Thoracic aorta (tissue), 2 donors: ENCODE data around the gene FRMD1. TPM values are rescaled to one million over a fixed set of nuclear protein-coding genes. Genes with fewer than 3 reads are reported as not detected.

Experiments used
- ATAC-seq: fragments of 150-250 bp; one replicate; pipeline ENCODE4 v1.8.0; 2017; ENCODE audit warnings: low read depth; ENCODE audit not compliant: insufficient number of reproducible peaks, low FRiP score
- DNase-seq: peaks from one replicate; pipeline ENCODE4 v3.0.0-alpha.2; 2020; ENCODE audit warnings: low spot score
- H3K27ac ChIP-seq, 2 donors: fragments of 200-600 bp; sonication (generic); 1 replicate in 1 of 2; 2 replicates in 1 of 2; pipeline ENCODE4 v1.5.1; 2016; ENCODE audit warnings: mild to moderate bottlenecking in 2 of 2, moderate library complexity in 2 of 2
- H3K27me3 ChIP-seq: fragments of 200-600 bp; sonication (generic); replicated peaks from 2 replicates; pipeline ENCODE4 v1.6.0; 2016; ENCODE audit warnings: mild to moderate bottlenecking; ENCODE audit not compliant: insufficient read depth
- H3K36me3 ChIP-seq: fragments of 200-600 bp; sonication (generic); one replicate; pipeline ENCODE4 v1.5.1; 2016
- H3K4me1 ChIP-seq, 2 donors: fragments of 200-600 bp; sonication (generic); 1 replicate in 1 of 2; 2 replicates in 1 of 2; pipeline versions ENCODE4 v1.5.1 to v1.6.0; 2016; ENCODE audit warnings: low read depth in 2 of 2, mild to moderate bottlenecking in 1 of 2; ENCODE audit not compliant: control insufficient read depth in 1 of 2
- H3K4me3 ChIP-seq: fragments of 200-600 bp; sonication (generic); 2 replicates; pipeline ENCODE4 v1.5.1; 2016; ENCODE audit warnings: mild to moderate bottlenecking
- H3K9me3 ChIP-seq: fragments of 200-600 bp; sonication (generic); 2 replicates; pipeline ENCODE4 v1.5.1; 2016
- total RNA-seq, 2 donors: library from RNA; depleted of rRNA; stranded (reverse); fragments of >200 nt; gene quantifications; one replicate each; pipeline versions ENCODE4 v1.1.0 to v1.2.3, GENCODE V29; 2016
- TF ChIP-seq, protein P1 (sequence below): fragments of 200-600 bp; sonication (generic); IDR thresholded peaks from one replicate; pipeline ENCODE4 v1.5.1; 2019; ENCODE audit warnings: antibody characterized with exemption

The FRMD1 gene
- total RNA-seq, 2 donors from 2014 or later = not detected

DNA sequence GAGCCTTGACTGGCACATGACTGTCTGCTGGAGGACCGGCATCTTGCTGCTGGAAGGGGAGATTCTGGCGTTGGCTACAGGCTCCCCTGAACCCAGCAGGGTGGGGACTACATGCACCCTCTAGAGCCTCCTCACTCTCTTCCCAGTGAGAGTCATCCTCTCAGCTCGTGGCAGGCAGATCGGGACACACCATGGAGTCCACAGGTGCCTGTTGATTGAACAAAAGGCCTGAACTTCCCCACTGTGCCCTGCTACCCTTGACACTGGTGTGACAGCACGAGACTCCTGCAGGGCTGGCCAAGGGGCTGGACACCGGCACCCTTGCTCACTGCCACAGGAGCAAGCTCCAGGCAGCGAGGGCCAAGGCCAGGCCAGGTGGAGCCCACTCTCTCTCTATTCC, 8.2 kb downstream of the FRMD1 start:
- Histone ChIP-seq H3K4me3 (no peak overlapping the region), H3K36me3 (no peaks in the 10 kb centered on the region), H3K9me3 (no peaks in the 10 kb centered on the region), H3K4me1 (no peaks in the 10 kb centered on the region), H3K27me3 (no peaks in the 10 kb centered on the region), H3K27ac (no peak overlapping the region)
- DNase-seq = no peak
- no peak for ATAC-seq
- TF ChIP-seq, protein P1, sequence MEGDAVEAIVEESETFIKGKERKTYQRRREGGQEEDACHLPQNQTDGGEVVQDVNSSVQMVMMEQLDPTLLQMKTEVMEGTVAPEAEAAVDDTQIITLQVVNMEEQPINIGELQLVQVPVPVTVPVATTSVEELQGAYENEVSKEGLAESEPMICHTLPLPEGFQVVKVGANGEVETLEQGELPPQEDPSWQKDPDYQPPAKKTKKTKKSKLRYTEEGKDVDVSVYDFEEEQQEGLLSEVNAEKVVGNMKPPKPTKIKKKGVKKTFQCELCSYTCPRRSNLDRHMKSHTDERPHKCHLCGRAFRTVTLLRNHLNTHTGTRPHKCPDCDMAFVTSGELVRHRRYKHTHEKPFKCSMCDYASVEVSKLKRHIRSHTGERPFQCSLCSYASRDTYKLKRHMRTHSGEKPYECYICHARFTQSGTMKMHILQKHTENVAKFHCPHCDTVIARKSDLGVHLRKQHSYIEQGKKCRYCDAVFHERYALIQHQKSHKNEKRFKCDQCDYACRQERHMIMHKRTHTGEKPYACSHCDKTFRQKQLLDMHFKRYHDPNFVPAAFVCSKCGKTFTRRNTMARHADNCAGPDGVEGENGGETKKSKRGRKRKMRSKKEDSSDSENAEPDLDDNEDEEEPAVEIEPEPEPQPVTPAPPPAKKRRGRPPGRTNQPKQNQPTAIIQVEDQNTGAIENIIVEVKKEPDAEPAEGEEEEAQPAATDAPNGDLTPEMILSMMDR = no peak

DNA sequence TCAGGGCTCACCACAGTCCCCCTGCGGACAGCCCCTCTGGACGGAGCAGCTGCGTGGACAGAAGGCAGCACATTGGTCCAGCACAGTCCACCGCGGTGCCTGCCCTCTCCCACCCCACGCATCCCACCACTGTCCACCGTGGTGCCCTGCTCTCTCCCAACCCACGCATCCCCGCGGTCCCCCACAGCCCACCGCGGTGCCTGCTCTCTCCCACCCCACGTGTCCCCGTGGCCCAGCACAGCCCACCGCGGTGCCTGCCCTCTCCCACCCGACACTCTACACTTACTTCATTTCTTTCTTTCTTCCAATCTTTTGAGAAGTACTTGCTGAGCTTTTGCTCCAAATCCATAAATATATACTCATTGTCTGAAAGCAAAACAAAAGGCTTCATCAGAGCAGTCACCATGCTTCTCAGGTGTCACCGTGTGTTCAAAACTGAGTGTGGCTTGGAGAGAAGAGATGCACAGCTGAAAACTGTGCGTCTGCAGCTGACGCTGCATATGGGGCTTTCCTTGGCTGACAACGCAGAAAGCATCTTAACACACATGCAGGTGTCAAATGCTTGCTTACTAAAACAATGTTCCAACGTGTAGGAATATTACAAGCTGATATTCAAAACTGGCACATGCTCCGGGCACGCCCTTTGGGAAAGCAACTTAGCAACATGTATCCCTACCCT, 11.8 kb downstream of the FRMD1 start:
- no peaks in the 10 kb centered on the region for H3K36me3 ChIP-seq
- no peak for DNase-seq
- TF ChIP-seq, protein P1 = no peak
- no peak overlapping the region for H3K4me3 ChIP-seq
- no peak overlapping the region for H3K27ac ChIP-seq
- H3K9me3 ChIP-seq = no peaks in the 10 kb centered on the region
- no peak for ATAC-seq
- no peaks in the 10 kb centered on the region for H3K27me3 ChIP-seq
- no peaks in the 10 kb centered on the region for H3K4me1 ChIP-seq

DNA sequence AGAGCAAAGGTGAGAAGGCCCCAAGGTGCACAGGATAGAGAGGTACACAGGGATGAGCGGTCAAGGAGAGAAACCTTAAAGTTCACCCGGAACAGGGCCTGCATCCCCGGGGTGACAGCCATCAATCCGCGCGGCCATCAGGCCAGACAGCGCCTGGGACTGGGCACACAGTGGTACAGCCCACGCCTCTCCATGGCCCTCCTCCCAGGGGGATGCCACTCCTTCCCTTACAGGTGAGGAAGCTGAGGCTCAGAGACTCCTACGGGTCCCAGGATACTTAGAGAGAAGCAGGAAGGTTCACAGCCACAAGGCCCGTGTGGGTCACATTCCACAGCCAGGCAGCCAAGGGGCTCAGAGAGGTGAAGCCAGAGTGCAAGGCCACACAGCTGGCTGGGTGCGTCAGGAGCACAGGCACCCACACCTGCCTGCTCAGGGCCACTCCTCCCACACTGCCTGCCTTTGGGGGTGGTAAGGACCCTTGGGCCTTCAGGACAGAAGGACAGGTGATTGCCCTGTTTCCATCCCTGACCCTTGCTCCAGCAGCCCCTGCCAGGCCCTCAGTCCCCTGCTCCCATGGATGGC, 14.7 kb downstream of the FRMD1 start:
- TF ChIP-seq, protein P1 = no peak
- no peak overlapping the region for H3K4me3 ChIP-seq
- no peak overlapping the region for H3K27ac ChIP-seq
- ATAC-seq (no peak), DNase-seq (no peak)
- no peaks in the 10 kb centered on the region for H3K27me3 ChIP-seq
- no peaks in the 10 kb centered on the region for H3K36me3 ChIP-seq
- peaks cover 0 to 7% of the 10 kb centered on the region in 2 donors for H3K4me1 ChIP-seq
- no peaks in the 10 kb centered on the region for H3K9me3 ChIP-seq

DNA sequence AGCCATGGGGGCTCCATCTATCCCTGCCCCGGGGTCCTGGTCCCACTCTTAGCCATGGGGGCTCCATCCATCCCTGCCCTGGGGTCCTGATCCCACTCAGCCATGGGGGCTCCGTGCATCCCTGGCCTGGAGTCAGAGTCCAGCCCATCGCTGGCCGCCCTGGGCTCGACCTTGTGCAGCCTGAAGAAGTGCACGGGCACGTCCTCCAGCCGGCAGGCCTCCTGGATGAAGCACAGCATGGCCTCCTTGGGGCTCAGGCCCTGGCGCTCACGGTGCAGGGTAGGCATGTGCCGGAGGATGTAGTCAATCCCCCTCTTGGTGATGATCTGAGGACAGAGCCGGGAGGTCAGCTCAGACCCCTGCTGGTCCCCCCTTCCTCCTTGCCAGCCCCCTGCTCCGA, 15.6 kb downstream of the FRMD1 start:
- H3K4me1 ChIP-seq = peaks cover 0 to 7% of the 10 kb centered on the region in 2 donors

More for the DNA sequence above, 15.6 kb downstream of the FRMD1 start:
- no peaks in the 10 kb centered on the region for H3K9me3 ChIP-seq
- no peak overlapping the region for H3K27ac ChIP-seq
- ATAC-seq (no peak), DNase-seq (no peak)
- no peaks in the 10 kb centered on the region for H3K27me3 ChIP-seq
- H3K4me3 ChIP-seq = no peak overlapping the region
- H3K36me3 ChIP-seq = no peaks in the 10 kb centered on the region
- TF ChIP-seq, protein P1 = no peak
